Measurements from ENCODE around the gene APCDD1L. TPM values are rescaled to one million over a fixed set of nuclear protein-coding genes. Genes with fewer than 3 reads are reported as not detected.
"Not testable (repeated sequence)": the region's sequence is repeated elsewhere in the genome, so short reads cannot be mapped to it uniquely, and the experiment has no call there.

Gene APCDD1L
- polyA plus RNA-seq, 1 of the 3 experiments (the other 2 are of a cell fraction): 0.99 TPM

DNA sequence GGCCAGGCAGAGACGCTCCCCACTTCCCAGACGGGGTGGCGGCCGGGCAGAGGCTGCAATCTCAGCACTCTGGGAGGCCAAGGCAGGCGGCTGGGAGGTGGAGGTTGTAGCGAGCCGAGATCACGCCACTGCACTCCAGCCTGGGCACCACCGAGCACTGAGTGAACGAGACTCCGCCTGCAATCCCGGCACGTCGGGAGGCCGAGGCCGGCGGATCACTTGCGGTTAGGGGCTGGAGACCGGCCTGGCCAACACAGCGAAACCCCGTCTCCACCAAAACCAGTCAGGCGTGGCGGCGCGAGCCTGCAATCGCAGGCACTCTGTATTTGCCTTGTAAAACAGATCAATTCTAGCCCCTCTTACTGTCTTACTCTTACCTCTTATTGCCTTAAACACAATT, 100.4 kb downstream of the APCDD1L start:
- H3F3A ChIP-seq (replicated peaks; ENCODE audit: insufficient read depth); DNase-seq; H3K4me1 ChIP-seq (ENCODE audit: control insufficient read depth in 1 of 2, insufficient read depth in 2 of 2, low read depth in 1 of 2, low read length in 1 of 2); POLR2A ChIA-PET; H3K9ac ChIP-seq; H3K9me3 ChIP-seq; H3K4me3 ChIP-seq (ENCODE audit: low read depth in 2 of 2, low read length in 1 of 2); H3K27ac ChIP-seq (ENCODE audit: low read depth in 2 of 2, low read length in 1 of 2); H3K9me2 ChIP-seq; CTCF ChIA-PET; H2AFZ ChIP-seq (ENCODE audit: low read depth); H3K4me2 ChIP-seq; H3K27me3 ChIP-seq (ENCODE audit: insufficient read depth): not testable (repeated sequence)
- H3K36me3 ChIP-seq (replicated peaks in 1 of 2; ENCODE audit: control insufficient read depth in 1 of 2, insufficient read depth in 2 of 2, low read length in 1 of 2): peaks cover 12 to 26% of the 10 kb centered on the region in 2 experiments
- H3K79me2 ChIP-seq (ENCODE audit: insufficient read depth): peaks cover 86% of the 10 kb centered on the region
- peaks cover 21% of the 10 kb centered on the region for H4K20me1 ChIP-seq (ENCODE audit: insufficient read depth)
- WGBS (ENCODE audit: low lambda C conversion rate): 94% methylated on average over 21 of the region's 26 CpGs

DNA sequence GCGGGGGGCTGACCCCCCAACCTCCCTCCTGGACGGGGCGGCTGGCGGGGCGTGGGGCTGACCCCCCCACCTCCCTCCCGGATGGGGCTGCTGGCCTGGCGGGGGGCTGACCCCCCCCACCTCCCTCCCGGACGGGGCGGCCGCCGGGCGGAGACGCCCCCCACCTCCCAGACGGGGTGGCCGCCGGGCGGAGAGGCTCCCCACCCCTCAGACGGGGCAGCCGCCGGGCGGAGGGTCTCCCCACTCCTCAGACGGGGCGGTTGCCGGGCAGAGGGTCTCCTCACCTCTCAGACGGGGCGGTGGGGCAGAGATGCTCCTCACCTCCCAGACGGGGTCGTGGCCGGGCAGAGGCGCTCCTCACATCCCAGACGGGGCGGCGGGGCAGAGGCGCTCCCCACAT, 101.0 kb downstream of the APCDD1L start:
- not testable (repeated sequence) for DNase-seq
- H3K36me3 ChIP-seq (replicated peaks in 1 of 2; ENCODE audit: control insufficient read depth in 1 of 2, insufficient read depth in 2 of 2, low read length in 1 of 2): peaks cover 10 to 20% of the 10 kb centered on the region in 2 experiments

More for the DNA sequence above, 101.0 kb downstream of the APCDD1L start:
- H3K9ac ChIP-seq; H3K4me2 ChIP-seq; H3K27me3 ChIP-seq (ENCODE audit: insufficient read depth); H3F3A ChIP-seq (replicated peaks; ENCODE audit: insufficient read depth); H3K9me2 ChIP-seq; H3K4me1 ChIP-seq (ENCODE audit: control insufficient read depth in 1 of 2, insufficient read depth in 2 of 2, low read depth in 1 of 2, low read length in 1 of 2); H3K27ac ChIP-seq (ENCODE audit: low read depth in 2 of 2, low read length in 1 of 2); H3K4me3 ChIP-seq (ENCODE audit: low read depth in 2 of 2, low read length in 1 of 2); H3K9me3 ChIP-seq; CTCF ChIA-PET; H2AFZ ChIP-seq (ENCODE audit: low read depth); POLR2A ChIA-PET: not testable (repeated sequence)
- 100% methylated on average over 1 of the region's 35 CpGs for WGBS (ENCODE audit: low lambda C conversion rate)
- peaks cover 86% of the 10 kb centered on the region for H3K79me2 ChIP-seq (ENCODE audit: insufficient read depth)
- H4K20me1 ChIP-seq (ENCODE audit: insufficient read depth): peaks cover 25% of the 10 kb centered on the region

Other genes with a start within 250 kb of the APCDD1L start
- 10.7 and 12.7 TPM in 2 replicates for gene RAB22A, start 205.7 kb downstream of the APCDD1L start, polyA plus RNA-seq (2012; rRNA removed)
- 16.8 and 16.9 TPM in 2 replicates for gene VAPB, start 126.2 kb downstream of the APCDD1L start, polyA plus RNA-seq (2012; rRNA removed)
- gene STX16, start 135.9 kb upstream of the APCDD1L start, polyA plus RNA-seq (2012; rRNA removed): 63.8 and 90.9 TPM in 2 replicates
- 2.3 and 2.8 TPM in 2 replicates for gene NPEPL1, start 177.4 kb upstream of the APCDD1L start, polyA plus RNA-seq (2012; rRNA removed)